GM04503 (cell line): ENCODE measurements around the gene HOXD12.

Experiments used
- DNase-seq: peaks from one replicate; pipeline ENCODE4 v3.0.0-alpha.2; 2012; ENCODE audit warnings: low read depth

The HOXD12 gene

DNA sequence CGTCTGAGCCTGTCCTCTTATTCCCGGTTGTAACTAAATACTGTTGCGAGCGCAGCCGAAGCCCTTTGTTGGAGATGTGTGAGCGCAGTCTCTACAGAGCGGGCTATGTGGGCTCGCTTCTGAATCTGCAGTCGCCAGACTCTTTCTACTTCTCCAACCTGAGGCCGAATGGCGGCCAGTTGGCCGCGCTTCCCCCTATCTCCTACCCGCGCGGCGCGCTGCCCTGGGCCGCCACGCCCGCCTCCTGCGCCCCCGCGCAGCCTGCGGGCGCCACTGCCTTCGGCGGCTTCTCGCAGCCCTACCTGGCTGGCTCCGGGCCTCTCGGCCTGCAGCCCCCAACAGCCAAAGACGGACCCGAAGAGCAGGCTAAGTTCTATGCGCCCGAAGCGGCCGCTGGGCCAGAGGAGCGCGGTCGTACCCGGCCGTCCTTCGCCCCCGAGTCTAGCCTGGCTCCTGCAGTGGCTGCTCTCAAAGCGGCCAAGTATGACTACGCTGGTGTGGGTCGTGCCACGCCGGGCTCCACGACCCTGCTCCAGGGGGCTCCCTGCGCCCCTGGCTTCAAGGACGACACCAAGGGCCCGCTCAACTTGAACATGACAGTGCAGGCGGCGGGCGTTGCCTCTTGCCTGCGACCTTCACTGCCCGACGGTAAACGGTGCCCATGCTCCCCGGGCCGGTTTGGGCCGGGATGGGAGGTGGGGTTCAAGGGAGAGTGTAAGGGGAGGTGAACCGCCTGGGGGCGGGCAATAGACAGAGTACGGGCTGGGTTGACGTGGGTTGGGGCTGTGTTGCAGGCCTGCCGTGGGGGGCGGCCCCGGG is at the start of gene HOXD12:
Gene HOXD12, plus strand, starts transcription at position 68 of the 819 bp plus-strand sequence. Its CDS starts 7 bp downstream, at position 75.
- no peak for DNase-seq

DNA sequence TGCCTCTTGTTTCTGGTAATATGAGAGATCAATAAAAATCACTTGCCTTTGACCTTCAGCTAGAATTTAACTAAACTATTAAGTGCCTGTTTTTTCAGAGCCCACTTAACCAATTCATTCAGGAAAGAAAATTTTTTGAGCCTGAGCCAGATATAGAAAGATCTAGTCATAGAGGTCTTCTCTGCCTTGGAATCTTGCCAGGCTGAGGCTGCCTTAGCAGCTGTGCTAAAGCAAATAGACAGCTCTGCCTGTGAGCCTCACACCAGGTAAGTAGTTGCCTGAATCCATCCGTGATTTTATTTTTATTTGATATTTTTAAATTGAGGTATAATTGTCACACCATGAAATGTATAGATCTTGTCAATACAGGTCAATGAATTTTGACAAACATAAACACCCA is 43.2 kb upstream of the HOXD12 start:
- DNase-seq = no peak

DNA sequence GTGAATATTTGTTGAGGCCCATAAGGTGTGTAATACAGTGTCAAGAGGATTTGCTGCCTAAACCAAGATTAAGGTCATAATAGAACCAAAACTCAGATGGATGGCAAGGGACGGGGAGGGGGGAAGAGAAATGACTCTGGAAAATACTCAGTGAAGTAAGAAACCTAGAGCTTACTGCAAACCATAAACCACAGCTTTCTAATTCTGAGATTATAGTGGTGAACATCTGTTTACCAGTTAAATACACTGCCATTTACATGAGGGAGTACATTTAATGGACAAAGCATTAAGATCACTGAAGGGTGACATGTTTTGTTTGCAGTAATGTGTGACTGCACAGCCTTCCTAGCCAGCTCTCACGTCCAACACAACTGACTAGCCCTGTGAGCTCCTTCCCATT is 35.6 kb upstream of the HOXD12 start:
- DNase-seq = no peak

- no peak for DNase-seq
Observed at GRCh38 chr2:176066645-176067588, 32.7 kb upstream of the HOXD12 start.

DNA sequence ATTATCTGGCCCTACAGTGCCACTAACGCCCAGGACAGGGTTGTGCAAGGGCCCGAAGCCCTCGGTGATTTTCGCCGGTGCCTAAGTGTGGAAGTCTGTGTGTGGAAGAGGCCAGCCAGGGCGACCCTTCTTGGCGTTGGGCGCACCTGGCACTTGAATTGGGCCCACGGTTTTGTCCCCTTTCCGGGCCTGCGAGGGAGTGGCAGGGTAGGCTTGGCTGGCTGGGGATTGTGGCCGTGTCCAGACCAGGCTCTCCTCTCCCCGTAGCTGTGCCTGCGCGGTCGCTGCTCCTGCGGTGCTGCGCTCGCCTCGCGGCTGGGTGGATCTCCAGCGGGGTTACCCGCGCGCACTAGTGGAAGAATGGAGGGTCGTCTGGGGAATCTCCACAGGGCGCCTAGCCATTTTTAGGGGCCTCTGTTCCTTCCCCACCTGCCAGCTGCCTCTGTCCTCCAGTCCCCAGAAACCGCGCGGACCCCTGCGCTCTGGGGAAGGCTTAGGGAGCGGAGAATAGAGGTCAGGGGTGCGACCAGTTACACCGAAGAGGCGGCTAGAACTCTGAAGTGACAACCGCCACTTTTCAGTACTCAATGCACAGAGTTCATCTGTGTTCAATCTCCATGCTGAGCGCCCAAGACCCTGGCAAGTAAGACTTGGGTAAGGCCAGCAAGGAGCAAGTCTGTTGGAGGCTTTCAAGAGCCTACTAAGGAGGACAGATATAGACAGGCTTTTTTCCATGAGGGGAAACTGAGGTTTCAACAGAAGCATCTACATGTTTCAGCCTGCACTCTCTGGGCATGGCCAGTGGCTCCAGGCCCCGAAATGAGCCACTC is 31.8 kb upstream of the HOXD12 start:
- DNase-seq = no peak

DNA sequence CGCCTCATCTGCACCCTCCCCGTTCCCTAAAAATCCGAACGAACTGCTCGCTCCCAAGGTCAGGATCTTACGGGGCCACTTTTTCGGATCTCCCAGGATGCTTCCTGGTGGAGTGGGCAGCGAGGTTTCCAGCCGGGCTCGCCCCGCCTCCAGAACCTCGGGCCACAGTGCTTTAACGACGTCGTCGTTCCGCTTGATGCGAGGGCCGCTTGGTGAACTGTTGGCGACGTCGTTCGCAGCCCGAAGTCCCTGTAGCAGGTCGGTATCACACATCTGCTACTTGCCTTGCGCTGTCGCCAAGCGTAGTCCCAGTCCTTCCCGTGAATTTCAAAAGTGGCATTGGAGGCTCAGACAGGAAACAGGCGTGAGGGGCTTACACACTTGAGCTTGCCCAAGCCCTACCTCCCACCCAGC is 31.2 kb upstream of the HOXD12 start:
- no peak for DNase-seq

GRCh38 chr2:176071330-176072291 is 28.0 kb upstream of the HOXD12 start:
- DNase-seq = no peak

- DNase-seq = no peak
Observed at GRCh38 chr2:176072292-176072669, 27.3 kb upstream of the HOXD12 start.

DNA sequence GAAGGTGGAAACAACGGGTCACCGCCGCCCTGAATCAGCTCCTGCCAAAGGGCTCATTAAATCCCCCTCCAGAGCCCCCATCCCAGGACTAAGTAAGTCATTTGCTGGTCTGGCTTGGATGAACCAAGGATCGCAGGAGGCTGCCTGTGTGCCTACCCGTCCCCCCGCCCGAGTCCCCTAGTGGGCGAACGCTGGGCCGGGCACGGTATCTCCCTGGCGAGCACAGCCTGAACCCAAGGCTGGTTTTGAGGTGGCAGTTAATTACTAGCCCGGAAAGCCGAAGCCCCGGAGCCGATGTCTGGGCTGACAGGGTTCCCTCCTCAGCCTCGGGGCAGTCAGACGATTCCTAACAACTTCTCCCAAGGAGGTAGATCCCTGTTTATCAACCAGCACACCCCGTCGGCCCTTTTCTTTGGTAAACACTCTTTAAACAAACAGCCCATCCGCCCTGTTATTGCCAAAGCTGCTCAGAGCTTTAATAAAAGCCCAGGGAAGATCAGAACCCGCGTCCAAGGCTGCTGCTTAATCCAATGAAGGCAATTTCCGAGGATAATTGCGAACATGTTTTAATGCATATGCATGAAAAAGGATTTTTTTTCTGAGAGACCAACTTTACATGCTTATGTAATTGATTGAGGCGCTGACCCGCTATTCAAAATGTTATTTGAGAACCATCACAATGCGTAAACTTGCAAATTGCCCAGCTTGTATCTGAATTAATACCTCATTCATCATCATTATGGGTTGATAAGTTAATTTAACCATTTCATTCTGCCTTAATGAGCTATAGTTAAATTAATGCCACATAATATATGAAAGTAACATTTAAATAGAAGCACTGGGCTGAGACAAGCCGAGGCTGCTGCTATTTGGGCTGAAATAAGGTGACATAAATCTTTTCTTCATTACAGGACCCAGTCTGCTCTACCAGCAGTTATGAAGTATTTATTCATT is 26.4 kb upstream of the HOXD12 start:
- no peak for DNase-seq

DNA sequence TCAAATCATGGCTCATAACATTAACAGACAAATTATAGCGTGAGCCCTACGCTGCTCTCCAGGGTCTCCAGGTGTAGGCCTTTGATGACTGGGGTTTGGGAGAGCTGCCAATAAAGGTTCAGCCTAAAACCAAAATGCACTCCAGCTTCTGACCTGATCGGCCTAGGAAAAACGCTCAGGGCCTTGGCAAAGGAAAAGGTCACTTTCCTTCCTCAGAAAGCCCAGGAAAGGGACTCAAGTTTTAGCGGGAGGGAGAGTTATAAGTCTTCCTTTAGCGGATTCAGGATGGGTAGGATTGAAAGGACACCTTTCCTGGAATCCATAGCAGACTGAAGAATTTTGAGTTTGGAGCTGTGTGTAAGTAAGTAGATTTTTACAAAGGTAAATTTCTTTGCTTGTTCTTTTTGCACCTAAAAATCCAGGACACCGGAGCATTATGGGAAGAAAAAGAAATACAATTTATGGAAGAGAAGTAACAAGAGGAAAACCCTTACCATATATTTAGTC is 24.6 kb upstream of the HOXD12 start:
- no peak for DNase-seq

DNA sequence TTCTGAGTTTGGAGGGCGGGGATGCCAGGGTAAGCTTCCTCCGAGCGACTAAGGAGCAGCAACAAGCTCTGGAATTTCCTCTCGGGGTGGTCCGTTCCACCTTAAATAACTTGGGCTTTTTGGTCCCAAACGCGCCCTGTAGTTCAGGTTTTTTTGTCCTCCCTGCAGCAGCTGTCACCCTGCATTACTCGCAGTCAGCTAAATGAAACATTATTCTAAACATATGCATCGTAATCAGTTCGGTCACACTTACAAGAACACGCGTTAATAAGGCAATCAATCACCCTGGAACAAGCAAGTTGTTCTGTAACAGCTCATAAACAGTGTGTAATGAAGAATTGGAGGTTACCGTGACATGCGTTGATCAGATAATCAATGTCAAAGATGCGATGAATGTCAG is 24.1 kb upstream of the HOXD12 start:
- DNase-seq = no peak

DNA sequence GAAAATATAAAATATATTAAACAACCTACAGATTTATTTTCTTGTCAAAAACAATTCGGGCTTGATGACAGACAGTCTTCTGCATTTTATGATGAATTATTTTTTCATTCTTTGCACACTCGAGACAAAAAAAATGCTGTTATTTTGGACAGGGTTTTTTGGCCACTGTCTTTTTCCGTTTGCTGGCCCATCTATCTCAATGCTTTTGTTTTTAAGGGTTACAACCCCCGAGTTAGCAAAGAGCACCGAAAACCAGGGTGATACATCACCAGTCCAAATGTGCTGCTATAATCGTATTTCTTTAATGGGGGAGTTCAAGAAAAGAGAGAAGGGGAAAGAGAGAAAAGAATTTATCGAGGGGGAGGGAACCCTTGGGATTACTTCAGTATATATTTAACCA is 23.5 kb upstream of the HOXD12 start:
- no peak for DNase-seq

GRCh38 chr2:176076796-176077195 is 22.8 kb upstream of the HOXD12 start:
- DNase-seq = no peak

DNA sequence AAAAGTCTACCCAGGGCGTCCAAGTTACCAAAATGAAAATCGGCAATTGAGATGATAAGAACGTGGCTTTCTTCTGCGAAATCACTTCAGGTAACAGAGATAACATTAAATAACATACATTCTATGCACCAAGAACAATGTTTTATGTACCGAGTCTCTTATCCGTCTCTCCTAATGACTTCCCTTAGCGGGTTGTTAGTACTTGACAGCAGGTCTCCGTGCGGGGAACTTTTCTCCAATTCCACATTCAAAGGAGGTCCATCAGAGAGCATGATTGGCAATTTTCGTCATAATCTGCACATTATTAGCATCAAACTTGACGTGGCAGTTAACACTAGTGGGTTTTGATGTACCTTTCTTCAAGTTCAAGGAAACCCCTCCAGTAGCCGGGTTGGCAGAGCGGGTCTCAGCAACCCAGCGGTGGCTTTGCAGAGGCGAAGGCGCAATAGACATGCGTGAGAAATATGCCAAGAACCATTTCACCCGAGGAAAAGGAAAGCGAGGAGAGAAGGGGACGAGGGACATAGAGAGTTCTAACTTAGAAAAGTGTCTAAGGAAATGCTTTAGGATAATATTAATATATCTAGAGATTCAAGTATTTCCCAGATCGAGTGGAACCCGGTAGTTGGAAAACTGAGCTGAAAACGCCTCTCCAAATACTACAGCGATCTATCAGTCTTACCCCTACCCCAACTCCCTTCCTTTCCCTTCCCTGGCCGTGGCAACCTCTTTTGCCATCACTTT is 20.9 kb upstream of the HOXD12 start:
- no peak for DNase-seq

GRCh38 chr2:176079285-176079830 is 20.2 kb upstream of the HOXD12 start:
- DNase-seq = no peak

- DNase-seq = no peak
Observed at GRCh38 chr2:176079831-176080539, 19.6 kb upstream of the HOXD12 start.

GRCh38 chr2:176080540-176081375 is 18.8 kb upstream of the HOXD12 start:
- DNase-seq = no peak
